ENCODE results near the gene SHISA8. TPM values are rescaled to one million over a fixed set of nuclear protein-coding genes. Genes with fewer than 3 reads are reported as not detected.

SHISA8 gene
- total RNA-seq, 2 experiments from 2014 or later = 0.56 to 0.60 TPM

DNA sequence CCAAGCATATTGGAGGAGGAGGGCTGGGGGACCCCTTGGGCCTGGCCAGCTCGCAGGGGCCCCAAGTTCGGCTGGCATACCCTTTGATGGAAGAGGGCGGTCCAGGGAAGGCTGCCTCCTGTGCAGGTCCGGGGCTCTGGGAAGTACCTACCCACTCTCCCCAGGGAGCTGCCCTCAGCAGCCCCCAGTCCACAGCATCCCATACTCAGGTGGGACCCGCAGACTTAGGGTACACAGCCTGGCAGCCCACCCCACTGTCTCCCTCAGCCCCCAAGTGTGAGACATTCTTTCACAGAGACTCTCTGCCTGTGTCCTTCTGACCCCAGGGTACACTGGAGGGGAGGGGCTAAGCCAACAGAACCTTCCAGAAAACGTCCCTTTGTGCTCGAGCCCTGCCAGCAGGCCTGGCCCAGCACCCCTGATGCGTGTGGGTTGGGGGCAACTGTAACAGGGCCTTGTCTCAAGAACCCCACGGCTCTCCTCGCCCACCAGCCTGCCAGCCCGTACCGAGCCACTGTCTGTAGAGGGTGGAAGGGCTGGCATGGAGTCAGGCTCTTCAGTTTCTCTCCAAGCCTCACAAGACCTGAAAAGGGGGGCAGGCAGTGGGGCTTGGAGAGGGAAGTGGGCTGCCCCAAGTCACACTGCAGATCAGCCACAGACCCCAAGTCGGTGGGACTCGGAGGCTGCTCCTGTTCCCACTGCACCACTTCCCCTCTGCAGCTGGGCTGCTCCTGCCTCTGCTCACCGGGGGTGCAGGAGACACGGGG is 18.7 kb upstream of the SHISA8 start:
- no peaks in the 10 kb centered on the region for H3K9me3 ChIP-seq (ENCODE audit: control insufficient read depth in 1 of 2, insufficient read depth in 1 of 2, low read length in 2 of 2)
- ATAC-seq (ENCODE audit: poor library complexity) (no peak), DNase-seq (no peak)
- TF ChIP-seq CTCF (IDR thresholded peaks at IDR 0.05) = no peak
- Mint-ChIP-seq H3K27ac (no peak overlapping the region), H3K4me1 (ENCODE audit: low read depth) (peaks cover 1% of the 10 kb centered on the region), H3K4me3 (no peak overlapping the region), H3K36me3 (ENCODE audit: low read depth) (no peaks in the 10 kb centered on the region), H3K9me3 (no peaks in the 10 kb centered on the region), H3K27me3 (no peaks in the 10 kb centered on the region)
- POLR2A ChIA-PET = no interaction called here
- no peak overlapping the region for H3K27ac ChIP-seq (ENCODE audit: low read depth in 1 of 2, low read length in 2 of 2)
- CTCF ChIA-PET = no interaction called here
- no peaks in the 10 kb centered on the region for H3K36me3 ChIP-seq (ENCODE audit: insufficient read depth, low read length)
- H3K4me3 ChIP-seq (ENCODE audit: low read length) = no peak overlapping the region
- H3K27me3 ChIP-seq (ENCODE audit: control insufficient read depth in 1 of 2, insufficient read depth in 2 of 2, low read length in 2 of 2) = no peaks in the 10 kb centered on the region
- intact Hi-C loops (cut with DNase I, micrococcal nuclease) = no loop called here
- H3K4me1 ChIP-seq (ENCODE audit: insufficient read depth, low read length) = peaks cover 7% of the 10 kb centered on the region

DNA sequence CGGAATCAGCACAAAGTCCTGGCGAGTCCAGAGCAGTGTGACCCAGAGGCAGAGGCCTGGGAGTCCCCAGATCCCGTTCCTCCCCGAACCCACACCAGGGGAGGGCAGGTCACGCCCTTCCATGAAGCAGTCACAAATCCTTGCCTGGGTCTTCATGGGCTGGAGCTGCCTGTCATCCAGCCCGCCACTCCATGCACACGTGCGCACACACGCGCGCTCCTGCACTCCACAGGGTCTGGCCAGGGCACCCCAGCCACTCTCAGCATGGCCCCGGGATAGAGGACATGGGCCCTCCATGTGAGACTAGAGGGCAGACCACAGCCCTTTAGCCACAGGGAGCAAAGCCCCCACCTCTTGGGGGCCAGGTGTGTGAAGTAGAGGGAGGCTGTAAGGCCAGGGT is 17.5 kb upstream of the SHISA8 start:
- Histone ChIP-seq H3K27me3 (ENCODE audit: control insufficient read depth in 1 of 2, insufficient read depth in 2 of 2, low read length in 2 of 2) (no peaks in the 10 kb centered on the region), H3K27ac (ENCODE audit: low read depth in 1 of 2, low read length in 2 of 2) (no peak overlapping the region), H3K4me1 (ENCODE audit: insufficient read depth, low read length) (peaks cover 14% of the 10 kb centered on the region), H3K4me3 (ENCODE audit: low read length) (no peak overlapping the region), H3K36me3 (ENCODE audit: insufficient read depth, low read length) (no peaks in the 10 kb centered on the region), H3K9me3 (ENCODE audit: control insufficient read depth in 1 of 2, insufficient read depth in 1 of 2, low read length in 2 of 2) (no peaks in the 10 kb centered on the region)
- ChIA-PET CTCF (no interaction called here), POLR2A (no interaction called here)
- TF ChIP-seq CTCF (IDR thresholded peaks at IDR 0.05) = no peak
- ATAC-seq (ENCODE audit: poor library complexity) (no peak), DNase-seq (no peak)
- Mint-ChIP-seq H3K4me1 (ENCODE audit: low read depth) (peaks cover 7% of the 10 kb centered on the region), H3K36me3 (ENCODE audit: low read depth) (no peaks in the 10 kb centered on the region), H3K4me3 (no peak overlapping the region), H3K27me3 (no peaks in the 10 kb centered on the region), H3K9me3 (no peaks in the 10 kb centered on the region), H3K27ac (no peak overlapping the region)
- intact Hi-C loops (cut with DNase I, micrococcal nuclease) = no loop called here

DNA sequence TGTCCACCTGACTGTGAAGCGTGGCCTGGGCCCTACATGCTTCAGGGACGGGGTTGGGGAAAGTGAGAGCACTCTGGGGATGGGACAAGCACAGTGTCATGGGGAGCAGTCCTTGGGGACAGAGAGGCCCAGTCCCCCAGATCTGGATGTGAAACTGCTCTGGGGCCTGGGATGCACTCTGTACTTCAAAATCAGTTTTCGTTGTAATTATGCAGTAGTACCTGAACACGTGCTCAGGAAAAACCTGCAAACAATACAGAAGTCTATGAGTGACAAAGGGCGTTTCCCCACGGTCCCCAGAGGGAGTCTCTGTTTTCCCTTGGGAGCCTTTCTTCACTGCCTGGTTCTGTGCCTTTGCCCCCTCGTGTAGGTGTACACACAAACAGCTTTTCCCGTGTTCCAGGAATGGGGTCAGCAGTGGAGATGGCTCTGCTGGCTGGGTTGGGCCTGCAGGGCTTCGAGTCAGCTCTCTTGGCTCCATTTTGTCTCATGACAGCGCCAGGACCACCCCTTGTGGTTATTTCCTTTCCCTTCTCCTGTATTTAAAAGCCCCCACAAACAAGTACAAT is 16.9 kb upstream of the SHISA8 start:
- Mint-ChIP-seq H3K27ac (no peak overlapping the region), H3K4me3 (no peak overlapping the region), H3K4me1 (ENCODE audit: low read depth) (peaks cover 7% of the 10 kb centered on the region), H3K36me3 (ENCODE audit: low read depth) (no peaks in the 10 kb centered on the region), H3K9me3 (no peaks in the 10 kb centered on the region), H3K27me3 (no peaks in the 10 kb centered on the region)
- DNase-seq = no peak
- no peak overlapping the region for H3K4me3 ChIP-seq (ENCODE audit: low read length)
- ChIA-PET CTCF (no interaction called here), POLR2A (no interaction called here)
- no peak overlapping the region for H3K27ac ChIP-seq (ENCODE audit: low read depth in 1 of 2, low read length in 2 of 2)
- intact Hi-C loops (cut with DNase I, micrococcal nuclease) = no loop called here
- ATAC-seq (ENCODE audit: poor library complexity) = no peak
- no peaks in the 10 kb centered on the region for H3K27me3 ChIP-seq (ENCODE audit: control insufficient read depth in 1 of 2, insufficient read depth in 2 of 2, low read length in 2 of 2)
- no peaks in the 10 kb centered on the region for H3K36me3 ChIP-seq (ENCODE audit: insufficient read depth, low read length)
- no peaks in the 10 kb centered on the region for H3K9me3 ChIP-seq (ENCODE audit: control insufficient read depth in 1 of 2, insufficient read depth in 1 of 2, low read length in 2 of 2)
- peaks cover 19% of the 10 kb centered on the region for H3K4me1 ChIP-seq (ENCODE audit: insufficient read depth, low read length)
- TF ChIP-seq CTCF (IDR thresholded peaks at IDR 0.05) = no peak
